ENCODE data around the gene LYPD5. TPM values are rescaled to one million over a fixed set of nuclear protein-coding genes. Genes with fewer than 3 reads are reported as not detected.

The LYPD5 gene
- total RNA-seq, 1 donor from 2014 or later = 1.3 TPM

DNA sequence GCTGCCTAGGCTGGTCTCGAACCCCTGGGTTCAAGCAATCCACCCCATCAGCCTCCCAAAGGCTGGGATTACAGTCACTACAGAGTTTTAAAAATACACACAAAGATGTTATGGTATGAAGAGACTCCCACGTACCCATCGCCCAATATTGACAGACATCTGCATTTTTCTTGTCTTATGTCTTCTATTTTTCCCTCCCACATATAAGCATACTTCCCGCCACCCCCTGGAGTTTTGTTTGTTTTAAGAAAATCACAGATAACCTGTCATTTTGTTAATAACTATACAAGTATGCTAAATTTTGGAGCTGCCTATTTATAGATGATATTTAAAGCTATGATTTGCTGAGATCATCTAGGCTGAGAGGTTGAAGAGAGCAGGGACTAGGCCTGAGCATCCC, 41.3 kb downstream of the LYPD5 start:
- no peak for DNase-seq
- no peak overlapping the region for H3K4me3 ChIP-seq
- H3K9me3 ChIP-seq (replicated peaks) = no peaks in the 10 kb centered on the region
- H3K27me3 ChIP-seq (ENCODE audit: low read depth) = peaks cover 5% of the 10 kb centered on the region
- H3K4me1 ChIP-seq = peaks cover under 1% of the 10 kb centered on the region
- no peak overlapping the region for H3K27ac ChIP-seq (replicated peaks)
- intact Hi-C loops (cut with micrococcal nuclease) = no loop called here
- TF ChIP-seq, protein P1, sequence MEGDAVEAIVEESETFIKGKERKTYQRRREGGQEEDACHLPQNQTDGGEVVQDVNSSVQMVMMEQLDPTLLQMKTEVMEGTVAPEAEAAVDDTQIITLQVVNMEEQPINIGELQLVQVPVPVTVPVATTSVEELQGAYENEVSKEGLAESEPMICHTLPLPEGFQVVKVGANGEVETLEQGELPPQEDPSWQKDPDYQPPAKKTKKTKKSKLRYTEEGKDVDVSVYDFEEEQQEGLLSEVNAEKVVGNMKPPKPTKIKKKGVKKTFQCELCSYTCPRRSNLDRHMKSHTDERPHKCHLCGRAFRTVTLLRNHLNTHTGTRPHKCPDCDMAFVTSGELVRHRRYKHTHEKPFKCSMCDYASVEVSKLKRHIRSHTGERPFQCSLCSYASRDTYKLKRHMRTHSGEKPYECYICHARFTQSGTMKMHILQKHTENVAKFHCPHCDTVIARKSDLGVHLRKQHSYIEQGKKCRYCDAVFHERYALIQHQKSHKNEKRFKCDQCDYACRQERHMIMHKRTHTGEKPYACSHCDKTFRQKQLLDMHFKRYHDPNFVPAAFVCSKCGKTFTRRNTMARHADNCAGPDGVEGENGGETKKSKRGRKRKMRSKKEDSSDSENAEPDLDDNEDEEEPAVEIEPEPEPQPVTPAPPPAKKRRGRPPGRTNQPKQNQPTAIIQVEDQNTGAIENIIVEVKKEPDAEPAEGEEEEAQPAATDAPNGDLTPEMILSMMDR (IDR thresholded peaks at IDR 0.05; ENCODE audit: borderline replicate concordance) = no peak
- no peaks in the 10 kb centered on the region for H3K36me3 ChIP-seq

DNA sequence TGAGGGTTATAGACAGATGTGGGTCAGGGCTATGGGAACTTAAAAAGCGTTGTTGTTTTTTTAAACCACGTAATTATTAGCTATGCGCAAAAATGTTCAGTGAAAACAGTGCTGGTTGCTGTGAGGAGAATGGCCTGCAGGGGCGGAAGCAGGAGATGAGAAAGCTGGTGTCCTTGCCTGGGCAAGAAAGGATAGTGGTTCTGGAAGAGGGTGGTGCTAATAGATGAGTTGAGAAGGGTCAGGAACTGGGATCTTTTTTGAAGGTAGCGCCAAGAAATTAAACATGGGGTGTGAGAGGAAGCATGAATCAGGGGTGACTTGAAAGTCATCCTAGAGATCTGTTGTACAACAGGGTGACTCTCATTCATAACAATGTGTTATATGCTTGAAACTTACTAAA, 42.7 kb downstream of the LYPD5 start:
- no peak overlapping the region for H3K4me3 ChIP-seq
- H3K27me3 ChIP-seq (ENCODE audit: low read depth) = no peaks in the 10 kb centered on the region
- H3K9me3 ChIP-seq (replicated peaks) = no peaks in the 10 kb centered on the region
- no peak for DNase-seq
- H3K27ac ChIP-seq (replicated peaks) = no peak overlapping the region
- H3K4me1 ChIP-seq = peaks cover 13% of the 10 kb centered on the region
- TF ChIP-seq, protein P1 (IDR thresholded peaks at IDR 0.05; ENCODE audit: borderline replicate concordance) = no peak
- no peaks in the 10 kb centered on the region for H3K36me3 ChIP-seq
- intact Hi-C loops (cut with micrococcal nuclease) = no loop called here

DNA sequence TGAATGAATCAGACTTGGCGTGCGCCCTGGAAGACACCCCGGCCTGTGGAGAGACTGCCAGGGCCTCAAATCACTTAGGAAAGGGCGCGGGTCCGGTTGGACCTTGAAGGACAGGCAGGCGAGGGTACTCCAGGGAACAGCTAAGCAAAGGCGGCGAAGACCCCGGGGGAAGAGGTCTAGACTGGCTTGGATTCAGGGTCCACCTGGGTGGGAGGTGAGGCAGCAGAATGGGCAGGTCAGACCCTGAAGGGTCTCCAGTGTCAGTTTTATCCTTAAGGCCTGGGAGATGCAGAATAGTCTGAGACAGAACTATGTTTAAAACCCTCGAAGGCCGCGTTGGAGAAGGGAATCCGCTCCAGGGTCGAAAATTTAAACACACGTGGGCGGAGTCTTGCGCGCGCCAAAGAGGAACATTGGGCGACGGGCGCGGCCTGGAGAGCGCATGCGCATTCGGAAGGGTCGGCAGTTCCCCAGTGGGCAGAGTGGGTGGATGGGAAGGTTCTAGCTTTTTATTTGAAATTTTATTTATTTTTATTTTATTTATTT, 46.9 kb downstream of the LYPD5 start:
- Histone ChIP-seq H3K4me3 (peak overlapping the region; percentile 87), H3K9me3 (replicated peaks) (no peaks in the 10 kb centered on the region), H3K4me1 (peaks cover 39% of the 10 kb centered on the region), H3K27ac (replicated peaks) (peak overlapping the region; percentile 100), H3K36me3 (peaks cover 13% of the 10 kb centered on the region), H3K27me3 (ENCODE audit: low read depth) (no peaks in the 10 kb centered on the region)
- intact Hi-C loops (cut with micrococcal nuclease) = no loop called here
- TF ChIP-seq, protein P1 (IDR thresholded peaks at IDR 0.05; ENCODE audit: borderline replicate concordance) = no peak
- peak; percentile 87 for DNase-seq

DNA sequence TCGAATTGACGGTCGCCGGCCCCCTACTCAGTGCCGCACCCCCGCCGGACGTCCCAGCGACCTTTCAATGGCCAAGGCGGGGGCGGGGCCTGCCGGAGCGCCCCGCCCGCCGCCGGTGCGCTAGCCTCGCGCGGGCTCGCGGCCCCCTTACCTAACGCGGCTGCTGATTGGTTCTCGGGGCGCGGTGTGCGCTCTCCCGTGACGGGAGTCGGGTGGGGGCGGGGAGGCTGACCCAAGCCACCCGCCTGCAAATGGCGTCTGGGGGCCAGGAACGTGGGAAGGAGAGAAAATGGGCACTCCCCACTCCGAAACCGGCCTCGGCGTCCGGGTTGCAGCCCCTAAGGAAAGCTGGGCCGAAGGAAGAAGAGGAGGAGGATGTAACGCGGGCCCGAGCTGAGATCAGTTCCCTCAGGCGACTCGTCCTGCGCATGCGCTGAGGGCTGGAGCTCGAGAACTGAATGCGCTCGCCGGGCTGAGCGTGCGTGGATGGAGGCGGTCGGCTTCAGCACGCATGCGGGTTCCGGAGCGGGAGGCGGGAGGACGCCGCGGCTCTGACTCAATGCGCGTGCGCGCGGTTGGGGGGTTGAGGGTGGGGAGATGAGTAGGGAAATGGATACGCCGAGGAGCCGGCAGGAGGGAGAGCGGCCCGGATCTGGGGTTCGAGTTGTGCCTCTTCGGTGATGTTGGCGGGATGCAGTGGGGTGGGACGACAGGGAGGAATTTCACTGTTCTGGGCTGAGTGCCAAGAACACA, 47.6 kb downstream of the LYPD5 start, which contains the start of gene SMG9:
Gene SMG9, minus strand, starts transcription at position 460 of the 753 bp plus-strand sequence. CDS start 4,221 bp downstream, outside the sequence.
- peak; percentile 97 for DNase-seq
- H3K27ac ChIP-seq (replicated peaks) = peak within 1 kb of the TSS; percentile 100
- intact Hi-C loops (cut with micrococcal nuclease) = no loop called here
- H3K9me3 ChIP-seq (replicated peaks) = no peaks in the 10 kb centered on the region
- no peaks in the 10 kb centered on the region for H3K27me3 ChIP-seq (ENCODE audit: low read depth)
- H3K36me3 ChIP-seq = peaks cover 20% of the 10 kb centered on the region
- peaks cover 39% of the 10 kb centered on the region for H3K4me1 ChIP-seq
- TF ChIP-seq, protein P1 (IDR thresholded peaks at IDR 0.05; ENCODE audit: borderline replicate concordance) = no peak
- H3K4me3 ChIP-seq = peak within 1 kb of the TSS; percentile 87

DNA sequence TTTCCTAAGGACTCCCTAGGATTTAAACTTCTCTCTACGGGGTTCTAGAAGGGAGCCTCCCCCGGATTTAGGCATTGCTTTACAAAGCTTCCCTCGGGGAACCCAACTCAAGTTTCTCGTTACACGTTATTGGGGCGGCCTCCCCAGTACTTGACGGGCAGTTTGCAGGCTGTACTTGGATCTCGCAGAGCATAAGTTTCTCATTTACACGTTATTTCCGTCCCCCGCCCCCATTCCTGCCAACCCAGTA, 48.1 kb downstream of the LYPD5 start:
- Histone ChIP-seq H3K27me3 (ENCODE audit: low read depth) (no peaks in the 10 kb centered on the region), H3K36me3 (peaks cover 25% of the 10 kb centered on the region), H3K27ac (replicated peaks) (peak overlapping the region; percentile 100), H3K9me3 (replicated peaks) (no peaks in the 10 kb centered on the region), H3K4me1 (peaks cover 39% of the 10 kb centered on the region), H3K4me3 (peak overlapping the region; percentile 87)
- DNase-seq = no peak
- TF ChIP-seq, protein P1 (IDR thresholded peaks at IDR 0.05; ENCODE audit: borderline replicate concordance) = no peak
- intact Hi-C loops (cut with micrococcal nuclease) = no loop called here

All from left ventricle myocardium inferior (tissue), 1 donor.